Psoas muscle (tissue), 8 donors: ENCODE results near the gene IL3. TPM values are rescaled to one million over a fixed set of nuclear protein-coding genes. Genes with fewer than 3 reads are reported as not detected.

Experiments
- ATAC-seq, 4 donors: fragments of 200-7000 bp; cut with Tn5 transposase; one replicate each; pipeline ENCODE4 v1.9.1; 2020; ENCODE audit warnings: moderate library complexity in 3 of 4, mild to moderate bottlenecking in 2 of 4
- DNase-seq, 2 donors: peaks; one replicate each; pipeline ENCODE4 v3.0.0-alpha.2; 2020
- H3K27ac ChIP-seq: fragments of 200-600 bp; one replicate; pipeline ENCODE4 v1.8.0; 2022
- H3K27me3 ChIP-seq, 3 donors: fragments of 200-600 bp in 1 of 3; one replicate each; pipeline versions ENCODE4 v1.6.1 to v1.8.0; 2013 to 2022; ENCODE audit warnings: low read length in 2 of 3, mild to moderate bottlenecking in 2 of 3, moderate library complexity in 1 of 3; ENCODE audit not compliant: insufficient read depth in 3 of 3
- H3K36me3 ChIP-seq, 2 donors: fragments of 200-600 bp in 1 of 2; one replicate each; pipeline versions ENCODE4 v1.6.1 to v1.8.0; 2013 to 2022; ENCODE audit warnings: low read depth in 1 of 2, mild to moderate bottlenecking in 1 of 2, moderate library complexity in 1 of 2; ENCODE audit not compliant: insufficient read depth in 1 of 2
- H3K4me1 ChIP-seq: fragments of 200-600 bp; one replicate; pipeline ENCODE4 v1.8.0; 2022
- H3K4me3 ChIP-seq: fragments of 200-600 bp; one replicate; pipeline ENCODE4 v1.8.0; 2022; ENCODE audit warnings: mild to moderate bottlenecking
- H3K9me3 ChIP-seq: fragments of 200-600 bp; one replicate; pipeline ENCODE4 v1.8.0; 2022
- CTCF ChIP-seq: fragments of 200-600 bp; IDR thresholded peaks from one replicate; pipeline ENCODE4 v1.8.0; 2022; ENCODE audit warnings: antibody characterized with exemption
- WGBS, 3 donors: extraction: QIAGEN DNeasy Blood & Tissue Kit; methylation state at CpG; one replicate each; pipeline versions ENCODE4 v1.1.6 to v1.1.7; 2013; 5-methylcytosine and 5-hydroxymethylcytosine counted together
- intact Hi-C, 2 donors: fragments of 100-400 bp; cut with DNase I; formaldehyde crosslinking; loops; one replicate each; pipeline versions ENCODE4 v1.11.0 to v1.14.2; 2022
- polyA plus RNA-seq, 3 donors: library from polyadenylated mRNA; stranded (reverse); fragments of 200-250 nt; gene quantifications; one replicate each; pipeline ENCODE4 v1.2.3, GENCODE V29; 2013
- total RNA-seq, 4 donors: library from RNA; stranded (reverse); fragmentation: NEBNext Ultra II Directional in 2 of 4; extraction: Animal tissue kit (Norgen Biotek cat#: 25700) in 2 of 4; gene quantifications; one replicate each; pipeline versions ENCODE4 v1.2.1 to v1.2.4, GENCODE V29; 2021 to 2023
- donor health status: healthy with polysubstance abuse.
- donor health status: DM: no; HTN: no; CAD: no; lungs with moderate emphysema.
- donor health status: Bipolar disorder and iron deficiency.
- donor health status: healthy.
- donor health status: DM: yes; HTN: yes; CAD: no.
- donor health status: DM: no; HTN: no; CAD: no.
- donor health status: DM: no; HTN: no; CAD: no.
- donor health status: DM: yes; HTN: yes; CAD: no.

The IL3 gene
- total and polyA plus RNA-seq, 7 donors: not detected

- no peak for TF ChIP-seq CTCF
- ATAC-seq: no peak
- no peaks in the 10 kb centered on the region for H3K9me3 ChIP-seq
- WGBS, 3 donors: 32 to 34% (median 33%) methylated on average over 10 of the region's 10 CpGs
- peaks cover 8% of the 10 kb centered on the region for H3K4me1 ChIP-seq
- H3K27ac ChIP-seq: no peak overlapping the region
- no peak for DNase-seq
- H3K36me3 ChIP-seq: no peaks in the 10 kb centered on the region
- H3K4me3 ChIP-seq: no peak overlapping the region
- H3K27me3 ChIP-seq: no peaks in the 10 kb centered on the region
- intact Hi-C loops: no loop called here
Observed at GRCh38 chr5:132017738-132018625, 42.5 kb upstream of the IL3 start.

GRCh38 chr5:132019337-132019736 is 41.1 kb upstream of the IL3 start:
- Histone ChIP-seq H3K27ac (no peak overlapping the region), H3K4me3 (no peak overlapping the region), H3K4me1 (no peaks in the 10 kb centered on the region), H3K36me3 (no peaks in the 10 kb centered on the region), H3K9me3 (no peaks in the 10 kb centered on the region), H3K27me3 (no peaks in the 10 kb centered on the region)
- intact Hi-C loops: no loop called here
- DNase-seq (no peak), ATAC-seq (no peak)
- TF ChIP-seq CTCF: no peak

- Histone ChIP-seq H3K9me3 (no peaks in the 10 kb centered on the region), H3K4me3 (no peak overlapping the region), H3K27ac (no peak overlapping the region), H3K4me1 (no peaks in the 10 kb centered on the region), H3K36me3 (no peaks in the 10 kb centered on the region), H3K27me3 (no peaks in the 10 kb centered on the region)
- no peak for TF ChIP-seq CTCF
- 83 to 89% (median 86%) methylated on average over 6 of the region's 6 CpGs for WGBS, 3 donors
- DNase-seq (no peak), ATAC-seq (no peak)
- intact Hi-C loops: no loop called here
Observed at GRCh38 chr5:132019857-132020555, 40.4 kb upstream of the IL3 start.

GRCh38 chr5:132020568-132021339 is 39.7 kb upstream of the IL3 start:
- Histone ChIP-seq H3K9me3 (no peaks in the 10 kb centered on the region), H3K27ac (no peak overlapping the region), H3K36me3 (no peaks in the 10 kb centered on the region), H3K27me3 (no peaks in the 10 kb centered on the region), H3K4me1 (no peaks in the 10 kb centered on the region), H3K4me3 (no peak overlapping the region)
- intact Hi-C loops: no loop called here
- no peak for DNase-seq
- no peak for TF ChIP-seq CTCF
- no peak for ATAC-seq
- 77 to 84% (median 82%) methylated on average over 6 of the region's 6 CpGs for WGBS, 3 donors
